DLD1 (cell line): ENCODE data around the gene DCDC1.

Experiments
- in situ Hi-C: cut with HindIII; loops from 2 replicates; pipeline ENCODE4 v1.10.0; 2017; ENCODE audit warnings: low sequenced_read_pairs

DCDC1 gene

GRCh38 chr11:31110830-31111229, 258.7 kb downstream of the DCDC1 start:
- in situ Hi-C loops, result no loop called here

DNA sequence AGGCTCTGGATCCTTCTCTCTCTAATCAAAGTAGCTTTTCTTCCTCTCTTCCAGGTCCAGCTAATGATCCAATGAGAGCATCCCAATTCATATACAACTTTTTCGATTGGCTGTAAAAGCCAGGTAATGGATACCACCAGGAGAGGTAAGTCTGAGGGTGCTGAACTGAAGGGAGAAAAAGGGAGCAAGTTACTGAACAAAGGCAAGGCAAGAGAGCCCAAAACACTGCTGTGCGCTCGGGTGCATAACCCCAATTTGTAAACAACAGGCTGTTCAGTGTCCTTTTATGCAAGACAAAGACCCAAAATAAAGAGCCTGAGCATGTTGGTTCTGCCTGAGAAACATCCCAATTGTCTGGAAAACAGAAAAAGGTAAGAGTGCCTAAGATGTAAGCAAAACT, 260.1 kb downstream of the DCDC1 start:
- in situ Hi-C loops, result no loop called here

DNA sequence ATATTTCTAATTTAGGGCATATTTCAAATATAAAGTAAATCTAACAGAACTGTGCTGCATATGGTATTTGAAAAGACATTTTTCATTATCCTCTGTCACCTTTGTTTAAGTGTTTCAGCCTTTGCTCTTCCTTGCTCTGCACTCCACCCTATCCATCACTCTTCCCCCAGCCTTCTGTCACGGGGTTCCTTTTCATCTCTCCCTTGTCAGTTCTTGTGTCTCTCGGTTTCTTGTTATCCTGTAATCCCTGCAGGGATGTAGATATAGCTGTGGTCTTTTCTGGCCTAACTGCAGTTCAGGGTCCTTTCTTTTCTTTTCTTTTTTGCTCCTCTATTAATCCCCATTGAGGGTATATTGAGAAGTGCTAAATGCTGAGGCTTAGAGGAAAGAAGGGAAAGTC, 261.9 kb downstream of the DCDC1 start:
- in situ Hi-C loops, result no loop called here

GRCh38 chr11:31106968-31107576, 262.5 kb downstream of the DCDC1 start:
- in situ Hi-C loops, result no loop called here

GRCh38 chr11:31106326-31106725, 263.2 kb downstream of the DCDC1 start:
- in situ Hi-C loops, result no loop called here

GRCh38 chr11:31102875-31103274, 266.7 kb downstream of the DCDC1 start:
- in situ Hi-C loops, result no loop called here

DNA sequence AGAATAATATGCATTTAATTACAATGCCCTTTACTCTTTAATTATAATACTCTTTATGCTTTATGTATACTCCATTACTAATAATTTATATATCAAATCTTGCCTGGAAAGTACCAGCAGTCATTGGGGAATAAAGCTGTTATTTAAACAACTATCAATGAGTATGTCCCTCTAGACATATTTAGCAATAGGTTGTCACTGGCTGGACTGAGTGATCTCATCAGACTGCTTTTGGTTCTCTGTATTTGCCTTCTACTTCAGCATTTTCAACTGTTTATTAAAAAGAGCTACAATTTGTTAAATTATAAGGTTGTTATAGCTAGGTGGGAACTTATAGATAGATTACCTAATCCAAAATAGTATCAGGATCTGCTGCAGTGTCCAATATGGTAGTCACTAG, 267.2 kb downstream of the DCDC1 start:
- in situ Hi-C loops, result no loop called here

GRCh38 chr11:31096191-31096805, 273.2 kb downstream of the DCDC1 start:
- in situ Hi-C loops, result no loop called here

DNA sequence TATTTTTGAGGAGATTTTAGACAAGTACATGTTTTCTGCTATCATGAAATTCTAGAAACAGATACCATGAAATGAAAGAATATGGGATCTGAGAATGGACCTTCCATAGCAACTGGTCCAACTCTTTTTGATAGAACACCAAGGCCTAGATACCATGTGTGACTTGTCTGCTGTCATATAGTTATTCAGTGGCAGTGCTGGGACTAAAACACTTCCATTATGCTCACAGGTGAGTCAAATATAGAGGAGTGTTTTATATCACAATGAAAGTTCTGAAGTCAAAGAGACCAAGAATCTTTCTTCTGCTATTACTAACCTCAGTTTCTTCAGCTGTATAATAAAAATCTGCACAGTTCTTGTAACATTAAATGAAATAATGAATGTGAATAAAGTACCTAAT, 276.9 kb downstream of the DCDC1 start:
- in situ Hi-C loops, result no loop called here

- in situ Hi-C loops, result no loop called here
Observed at GRCh38 chr11:31089117-31089516, 280.4 kb downstream of the DCDC1 start.

DNA sequence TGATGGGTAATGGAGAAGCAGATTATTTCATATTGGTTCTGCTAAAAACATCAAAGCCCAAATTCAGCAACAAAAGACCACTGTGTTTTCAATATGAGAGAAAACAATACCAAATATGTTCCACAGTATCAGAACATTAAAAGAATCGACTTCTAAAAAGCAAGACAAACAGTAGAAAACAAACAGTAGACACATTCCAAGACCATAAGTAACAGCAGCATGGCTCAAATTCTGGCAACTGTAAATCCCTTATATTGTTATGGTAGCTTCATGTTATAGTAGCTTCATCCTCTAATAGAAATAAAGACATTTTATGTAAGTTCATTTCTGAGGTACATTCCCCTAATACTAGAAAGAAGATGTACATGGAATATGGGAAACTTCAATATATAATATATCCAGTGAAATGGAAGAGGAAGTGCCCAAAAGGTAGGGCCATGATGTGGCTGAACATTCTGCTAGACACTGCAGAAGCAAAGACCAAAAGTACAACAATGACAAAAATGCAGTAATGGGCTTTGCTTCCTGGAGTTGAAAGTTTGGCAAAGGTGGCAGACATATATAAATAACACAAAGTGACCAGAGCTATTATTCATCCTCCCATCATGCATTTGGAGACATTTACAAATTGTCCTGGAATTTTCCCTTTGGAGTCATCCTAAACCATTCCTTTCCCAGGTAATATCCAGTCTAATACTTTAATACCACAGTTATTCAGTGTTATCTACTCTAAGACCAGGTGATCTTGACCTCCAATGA, 299.9 kb downstream of the DCDC1 start:
- in situ Hi-C loops, result no loop called here

- in situ Hi-C loops, result no loop called here
Observed at GRCh38 chr11:31060880-31061279, 308.7 kb downstream of the DCDC1 start.

GRCh38 chr11:31059529-31059928, 310.0 kb downstream of the DCDC1 start:
- in situ Hi-C loops, result no loop called here

DNA sequence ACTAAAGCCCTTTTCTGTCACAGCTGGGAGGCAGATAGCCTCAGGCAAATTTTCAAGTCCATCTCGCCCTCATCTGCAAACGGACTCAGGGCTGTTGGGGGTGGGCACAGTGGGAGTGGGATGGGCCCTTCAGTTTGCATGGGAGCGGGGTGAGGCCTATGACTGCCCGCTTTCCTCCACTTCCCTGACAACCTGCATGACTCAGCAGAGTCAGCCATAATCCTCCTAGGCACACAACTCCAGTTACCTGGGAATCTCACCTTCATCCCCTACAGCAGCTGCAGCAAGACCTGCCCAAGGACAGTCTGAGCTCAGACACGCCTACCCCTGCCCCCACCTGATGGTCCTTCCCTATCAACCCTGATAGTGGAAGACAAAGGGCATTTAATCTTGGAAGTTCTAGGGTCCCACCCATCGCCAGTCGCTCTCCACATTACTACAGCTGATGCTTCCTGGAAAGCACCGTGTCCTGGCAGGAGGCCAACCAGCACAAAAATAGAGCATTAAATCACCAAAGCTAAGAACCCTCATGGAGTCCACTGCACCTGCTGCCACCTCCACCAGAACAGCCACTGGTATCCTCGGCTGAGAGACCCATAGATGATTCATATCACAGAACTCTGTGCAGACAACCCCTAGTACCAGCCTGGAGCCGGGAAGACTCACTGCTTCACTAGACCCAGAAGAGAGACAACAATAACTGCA, 319.3 kb downstream of the DCDC1 start:
- in situ Hi-C loops, result no loop called here

DNA sequence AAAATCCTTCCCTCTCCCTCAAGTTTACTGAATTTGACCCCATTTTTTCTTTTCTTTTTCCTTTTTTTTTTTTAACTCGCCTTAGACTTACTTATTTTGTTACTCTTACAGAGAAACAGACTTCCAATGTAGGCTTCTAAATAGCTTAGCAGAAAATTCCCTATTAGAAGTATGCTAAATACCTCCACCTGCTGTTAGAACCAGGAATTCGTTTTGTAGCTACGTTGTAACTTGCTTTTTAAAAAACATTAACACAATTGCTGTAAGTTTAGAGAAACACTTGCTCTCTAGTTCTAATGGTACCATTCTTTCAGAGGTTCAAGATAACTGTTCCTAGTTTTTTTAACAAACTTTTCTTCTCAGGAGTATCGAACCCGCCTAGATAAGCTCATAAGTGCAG, 324.2 kb downstream of the DCDC1 start:
- in situ Hi-C loops, result no loop called here

DNA sequence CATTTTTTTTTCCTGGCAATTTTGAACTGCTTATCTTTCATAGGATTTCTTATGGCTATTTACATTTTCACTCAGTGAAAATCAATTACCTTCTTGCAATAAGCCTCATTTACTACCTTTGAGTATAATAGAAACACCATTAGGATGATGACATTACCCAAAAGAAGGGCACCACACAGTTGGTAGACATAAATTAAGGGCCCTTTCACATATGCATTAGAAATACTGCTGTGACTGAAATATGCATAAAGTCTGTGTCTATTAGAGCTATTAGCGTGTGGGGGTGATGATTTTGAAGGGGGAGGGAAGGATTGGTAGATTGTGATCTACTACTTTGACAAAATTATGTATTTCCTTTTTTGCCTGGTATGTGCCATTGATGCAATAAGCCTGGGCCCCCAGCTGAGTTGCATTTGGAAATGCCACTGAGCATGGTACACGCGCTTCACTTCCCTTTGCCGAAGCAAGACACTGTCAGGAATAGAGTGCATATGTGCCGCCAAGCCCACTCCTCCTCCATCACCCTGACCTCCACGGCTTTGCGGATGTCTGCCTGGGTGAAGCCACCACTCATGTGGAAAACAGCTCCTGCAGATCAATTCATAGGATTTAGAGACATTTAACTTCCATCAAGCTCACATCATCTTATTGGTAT, 339.3 kb downstream of the DCDC1 start:
- in situ Hi-C loops, result no loop called here

- in situ Hi-C loops, result no loop called here
Observed at GRCh38 chr11:31026315-31026714, 343.2 kb downstream of the DCDC1 start.

- in situ Hi-C loops, result no loop called here
Observed at GRCh38 chr11:31022080-31022479, 347.5 kb downstream of the DCDC1 start.

DNA sequence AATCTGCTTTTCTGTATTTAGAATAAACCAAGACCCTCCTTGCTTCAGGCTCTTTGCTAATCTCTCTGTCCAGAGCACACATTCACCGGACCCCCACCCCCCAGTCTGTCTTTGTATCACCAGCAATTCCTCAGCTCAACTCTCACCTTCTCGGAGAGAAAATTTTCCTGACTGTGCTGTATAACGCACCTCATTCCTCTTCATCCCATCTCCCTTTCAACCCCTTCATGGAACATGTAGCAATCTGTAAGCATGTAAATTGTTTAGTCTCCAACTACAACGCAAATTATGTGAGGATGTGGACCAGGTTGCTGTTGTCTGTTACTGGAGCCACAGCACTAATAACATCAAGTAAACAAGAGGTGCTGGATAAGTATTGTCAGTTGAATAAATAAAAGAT, 349.8 kb downstream of the DCDC1 start:
- in situ Hi-C loops, result no loop called here

- in situ Hi-C loops, result no loop called here
Observed at GRCh38 chr11:31005202-31005601, 364.3 kb downstream of the DCDC1 start.

GRCh38 chr11:31001427-31001826, 368.1 kb downstream of the DCDC1 start:
- in situ Hi-C loops, result no loop called here
